ENCODE measurements around the gene PDZD7.
A peak's percentile ranks its signal among the peaks of the same experiment; 100 is the strongest.

PDZD7 gene

DNA sequence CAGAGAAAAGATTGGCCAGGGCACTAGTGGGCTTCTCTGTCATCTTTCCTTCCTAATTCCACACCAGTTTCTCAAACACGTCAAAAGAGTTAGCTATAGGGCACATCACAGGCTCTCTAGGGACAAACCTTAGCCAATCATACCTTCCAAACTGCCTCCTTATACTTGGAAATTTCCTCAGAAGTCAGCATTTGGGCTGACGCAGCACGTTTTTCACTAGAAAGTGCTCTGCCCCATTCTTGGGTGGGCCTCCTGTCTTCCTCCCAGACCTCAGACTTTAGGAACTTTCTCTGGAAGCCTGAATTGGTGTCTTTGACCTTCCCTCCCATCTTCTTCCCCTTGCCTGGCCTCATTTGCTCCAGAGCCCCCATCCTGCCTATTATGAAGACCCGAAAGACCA lies 11.2 kb upstream of the PDZD7 start:
- no peak for TF ChIP-seq CTCF (conservative IDR thresholded peaks at IDR 0.05; ENCODE audit: control insufficient read depth, insufficient read depth, low read depth, low read length)
- H3K4me3 ChIP-seq (ENCODE audit: control insufficient read depth, low read depth, low read length): peak overlapping the region; percentile 58
- DNase-seq (ENCODE audit: low read depth): no peak

GRCh38 chr10:101041252-101041761 lies 10.4 kb upstream of the PDZD7 start:
- peak; percentile 89 for DNase-seq (ENCODE audit: low read depth)
- TF ChIP-seq CTCF (conservative IDR thresholded peaks at IDR 0.05; ENCODE audit: control insufficient read depth, insufficient read depth, low read depth, low read length): peak; percentile 93
- H3K4me3 ChIP-seq (ENCODE audit: control insufficient read depth, low read depth, low read length): no peak overlapping the region

- no peak for DNase-seq (ENCODE audit: low read depth)
- TF ChIP-seq CTCF (conservative IDR thresholded peaks at IDR 0.05; ENCODE audit: control insufficient read depth, insufficient read depth, low read depth, low read length): no peak
- H3K4me3 ChIP-seq (ENCODE audit: control insufficient read depth, low read depth, low read length): no peak overlapping the region
These were observed 9.9 kb upstream of the PDZD7 start for GRCh38 chr10:101040851-101041250.

- no peak for DNase-seq (ENCODE audit: low read depth)
- no peak overlapping the region for H3K4me3 ChIP-seq (ENCODE audit: control insufficient read depth, low read depth, low read length)
- no peak for TF ChIP-seq CTCF (conservative IDR thresholded peaks at IDR 0.05; ENCODE audit: control insufficient read depth, insufficient read depth, low read depth, low read length)
These were observed 9.1 kb upstream of the PDZD7 start for GRCh38 chr10:101040061-101040460.

DNA sequence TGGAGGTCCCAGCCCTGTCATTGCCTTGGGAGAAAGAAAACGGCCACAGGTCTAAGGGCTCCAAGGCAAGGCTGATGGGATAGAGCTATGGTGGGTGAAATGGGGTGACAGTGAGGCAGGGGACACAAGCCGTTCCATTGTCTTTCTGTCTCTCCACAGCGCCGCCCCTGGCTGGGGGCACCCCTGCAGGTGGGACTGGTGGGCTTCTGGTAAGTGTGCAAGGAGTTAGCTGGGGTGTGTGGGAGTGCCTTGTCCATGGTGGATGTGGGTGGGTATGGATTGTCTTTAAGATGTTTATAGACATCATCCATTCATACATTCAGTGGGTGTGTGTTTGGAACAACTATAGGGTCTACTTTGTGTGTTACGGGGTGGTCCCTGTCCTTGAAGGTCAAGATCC lies 7.6 kb upstream of the PDZD7 start:
- DNase-seq (ENCODE audit: low read depth): no peak
- no peak overlapping the region for H3K4me3 ChIP-seq (ENCODE audit: control insufficient read depth, low read depth, low read length)
- TF ChIP-seq CTCF (conservative IDR thresholded peaks at IDR 0.05; ENCODE audit: control insufficient read depth, insufficient read depth, low read depth, low read length): no peak

DNA sequence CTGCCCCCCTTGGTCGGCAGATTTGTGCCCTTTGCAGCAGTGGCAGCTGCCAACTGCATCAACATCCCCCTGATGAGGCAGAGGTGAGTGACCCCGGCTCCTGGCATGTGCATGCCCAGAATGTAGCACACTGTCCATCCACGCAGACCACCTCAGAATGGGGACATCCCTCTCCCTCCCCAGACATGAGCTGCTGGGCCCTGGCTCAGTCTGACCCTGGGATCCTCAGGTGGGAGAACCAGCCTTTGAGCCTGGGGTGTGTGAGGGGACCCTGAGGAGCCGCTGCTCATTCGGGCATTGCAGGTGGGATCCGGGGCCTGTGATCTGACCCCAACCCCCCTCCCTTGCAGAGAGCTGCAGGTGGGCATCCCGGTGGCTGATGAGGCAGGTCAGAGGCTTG lies 5.8 kb upstream of the PDZD7 start:
- no peak for TF ChIP-seq CTCF (conservative IDR thresholded peaks at IDR 0.05; ENCODE audit: control insufficient read depth, insufficient read depth, low read depth, low read length)
- no peak for DNase-seq (ENCODE audit: low read depth)
- no peak overlapping the region for H3K4me3 ChIP-seq (ENCODE audit: control insufficient read depth, low read depth, low read length)
